Muscle layer of duodenum (tissue), 2 donors: ENCODE measurements around the gene TMEM205.
"Not testable (repeated sequence)": the region's sequence is repeated elsewhere in the genome, so short reads cannot be mapped to it uniquely, and the experiment has no call there.

Experiments used
- H3K27ac ChIP-seq: one replicate; pipeline ENCODE4 v1.7.0; 2013; ENCODE audit warnings: mild to moderate bottlenecking, low read length
- H3K27me3 ChIP-seq: one replicate; pipeline ENCODE4 v1.7.0; 2013; ENCODE audit warnings: low read depth, mild to moderate bottlenecking, control low read depth, low read length
- H3K36me3 ChIP-seq, 2 donors: one replicate each; pipeline ENCODE4 v1.7.0; 2013; ENCODE audit warnings: low read length in 2 of 2, control low read depth in 1 of 2, mild to moderate bottlenecking in 1 of 2; ENCODE audit not compliant: insufficient read depth in 2 of 2, control insufficient read depth in 1 of 2
- H3K4me1 ChIP-seq, 2 donors: one replicate each; pipeline ENCODE4 v1.7.0; 2013; ENCODE audit warnings: low read length in 2 of 2, mild to moderate bottlenecking in 2 of 2, control low read depth in 1 of 2, moderate library complexity in 1 of 2; ENCODE audit not compliant: insufficient read depth in 2 of 2, control insufficient read depth in 1 of 2
- H3K4me3 ChIP-seq, 2 donors: one replicate each; pipeline ENCODE4 v1.7.0; 2013; ENCODE audit warnings: low read length in 2 of 2, low read depth in 1 of 2, mild to moderate bottlenecking in 1 of 2
- H3K9me3 ChIP-seq, 2 donors: one replicate each; pipeline ENCODE4 v1.7.0; 2013; ENCODE audit warnings: low read length in 2 of 2, control low read depth in 1 of 2, mild to moderate bottlenecking in 1 of 2; ENCODE audit not compliant: control insufficient read depth in 1 of 2
- donor health status: healthy.

The TMEM205 gene

DNA sequence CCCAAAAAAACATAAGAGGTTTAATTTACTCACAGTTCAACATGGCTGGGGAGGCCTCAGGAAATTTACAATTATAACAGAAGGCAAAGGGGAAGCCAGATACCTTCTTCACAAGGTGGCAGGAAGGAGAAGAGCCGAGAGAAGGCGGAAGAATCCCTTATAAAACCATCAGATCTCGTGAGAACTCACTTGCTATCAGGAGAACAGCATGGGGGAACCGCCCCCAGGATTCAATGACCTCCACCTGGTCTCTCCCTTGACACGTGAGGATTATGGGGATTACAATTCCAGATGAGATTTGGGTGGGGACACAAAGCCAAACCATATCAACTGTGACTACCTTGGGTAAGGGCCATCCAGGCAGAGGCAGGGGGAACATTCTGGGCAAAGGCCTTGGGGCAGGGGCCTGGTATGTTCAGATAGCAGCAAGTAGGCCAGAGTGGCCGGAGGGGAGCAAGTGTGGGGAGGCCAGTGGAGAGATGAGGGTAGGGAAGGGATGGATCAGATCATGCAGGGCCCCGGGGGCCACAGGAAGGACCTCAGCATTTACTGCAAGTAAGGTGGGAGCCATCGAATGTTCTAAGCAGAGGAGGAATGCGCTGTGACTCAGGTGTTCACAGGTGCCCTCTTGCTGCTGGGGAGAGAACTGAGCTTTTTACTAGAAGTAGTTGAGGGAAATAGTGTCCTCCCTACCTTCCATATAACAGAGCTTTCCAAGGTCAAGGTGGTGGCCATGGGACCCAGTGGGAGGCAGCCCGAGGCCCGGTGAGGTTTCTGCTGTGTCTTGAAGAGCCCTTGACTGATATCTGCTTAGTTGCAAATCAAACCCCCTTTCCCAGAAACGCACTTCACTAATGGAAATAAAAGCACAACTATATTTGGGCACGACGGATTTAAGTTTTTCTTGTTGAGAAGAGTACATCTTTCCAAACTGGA lies 24.6 kb downstream of the TMEM205 start:
- H3K27ac ChIP-seq: no peak overlapping the region
- no peak overlapping the region for H3K4me3 ChIP-seq
- peaks cover 9 to 20% of the 10 kb centered on the region in 2 donors for H3K4me1 ChIP-seq
- no peaks in the 10 kb centered on the region for H3K9me3 ChIP-seq
- no peaks in the 10 kb centered on the region for H3K27me3 ChIP-seq
- H3K36me3 ChIP-seq: peaks cover 0 to 3% of the 10 kb centered on the region in 2 donors

DNA sequence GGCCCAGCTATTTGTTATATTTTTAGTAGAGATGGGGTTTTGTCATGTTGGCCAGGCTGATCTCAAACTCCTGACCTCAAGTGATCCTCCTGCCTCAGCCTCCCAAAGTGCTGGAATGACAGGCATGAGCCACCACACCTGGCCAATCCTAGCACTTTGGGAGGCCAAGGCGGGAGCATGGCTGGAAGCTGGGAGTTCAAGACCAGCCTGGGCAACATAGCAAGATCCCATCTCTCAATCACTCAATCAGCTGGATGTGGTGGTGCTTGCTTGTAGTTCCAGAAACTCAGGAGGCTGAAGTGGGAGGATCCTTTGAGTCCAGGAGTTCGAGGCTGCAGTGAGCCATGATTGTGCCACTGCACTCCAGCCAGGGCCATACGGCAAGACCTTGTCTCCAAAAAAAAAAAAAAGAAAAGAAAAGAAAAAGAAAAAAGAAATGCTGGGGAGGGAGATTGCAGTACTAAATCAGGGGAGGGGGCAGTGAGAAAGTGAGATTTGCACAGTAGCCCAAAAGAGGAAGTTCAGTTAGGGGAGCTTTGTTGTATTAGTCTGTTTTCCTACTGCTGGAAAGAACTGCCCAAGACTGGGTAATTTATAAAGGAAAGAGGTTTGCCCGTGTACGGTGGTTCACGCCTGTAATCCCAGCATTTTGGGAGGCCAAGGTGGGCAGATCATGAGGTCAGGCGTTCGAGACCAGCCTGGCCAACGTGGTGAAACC lies 25.6 kb downstream of the TMEM205 start:
- H3K36me3 ChIP-seq, H3K27ac ChIP-seq, H3K4me3 ChIP-seq, H3K27me3 ChIP-seq, H3K9me3 ChIP-seq: not testable (repeated sequence)
- H3K4me1 ChIP-seq: peaks cover 9 to 20% of the 10 kb centered on the region in 2 donors

DNA sequence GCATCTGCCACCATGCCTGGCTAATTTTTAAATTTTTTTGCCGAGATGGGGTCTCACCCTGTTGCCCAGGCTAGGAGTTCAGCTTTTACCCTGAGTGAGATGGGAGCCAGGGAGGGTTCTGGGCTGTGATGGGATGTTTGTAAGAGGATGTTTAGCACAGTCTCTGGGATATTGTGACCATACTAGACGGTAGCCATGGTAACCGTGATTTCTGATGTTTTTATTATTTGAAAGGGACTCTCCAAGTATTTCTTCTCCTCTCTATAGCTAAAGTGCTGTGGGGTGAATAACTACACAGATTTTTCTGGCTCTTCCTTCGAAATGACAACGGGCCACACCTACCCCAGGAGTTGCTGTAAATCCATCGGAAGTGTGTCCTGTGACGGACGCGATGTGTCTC lies 39.7 kb downstream of the TMEM205 start:
- H3K27me3 ChIP-seq: no peaks in the 10 kb centered on the region
- H3K4me1 ChIP-seq: no peaks in the 10 kb centered on the region
- H3K4me3 ChIP-seq: no peak overlapping the region
- H3K27ac ChIP-seq: no peak overlapping the region
- H3K36me3 ChIP-seq: no peaks in the 10 kb centered on the region
- H3K9me3 ChIP-seq: no peaks in the 10 kb centered on the region

DNA sequence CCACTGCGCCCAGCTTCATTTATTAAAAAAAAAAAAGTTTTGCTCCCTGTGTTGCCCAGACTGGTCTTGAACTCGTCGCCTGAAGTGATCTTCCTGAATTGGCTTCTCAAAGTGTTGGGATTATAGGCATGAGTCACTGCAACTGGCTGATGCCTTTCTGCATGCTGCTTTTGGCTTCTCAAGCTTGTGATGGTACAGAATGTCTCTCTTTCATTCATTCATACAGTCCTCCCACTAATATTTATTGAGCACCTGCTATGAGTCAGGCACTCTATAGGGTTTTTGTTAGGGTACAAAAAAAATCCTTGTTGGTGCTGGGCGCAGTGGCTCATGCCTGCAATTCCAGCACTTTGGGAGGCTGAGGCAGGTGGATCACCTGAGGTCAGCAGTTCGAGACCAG lies 41.1 kb downstream of the TMEM205 start:
- H3K4me1 ChIP-seq: no peaks in the 10 kb centered on the region
- no peak overlapping the region for H3K4me3 ChIP-seq
- no peaks in the 10 kb centered on the region for H3K27me3 ChIP-seq
- no peaks in the 10 kb centered on the region for H3K9me3 ChIP-seq
- H3K27ac ChIP-seq: no peak overlapping the region
- H3K36me3 ChIP-seq: no peaks in the 10 kb centered on the region

DNA sequence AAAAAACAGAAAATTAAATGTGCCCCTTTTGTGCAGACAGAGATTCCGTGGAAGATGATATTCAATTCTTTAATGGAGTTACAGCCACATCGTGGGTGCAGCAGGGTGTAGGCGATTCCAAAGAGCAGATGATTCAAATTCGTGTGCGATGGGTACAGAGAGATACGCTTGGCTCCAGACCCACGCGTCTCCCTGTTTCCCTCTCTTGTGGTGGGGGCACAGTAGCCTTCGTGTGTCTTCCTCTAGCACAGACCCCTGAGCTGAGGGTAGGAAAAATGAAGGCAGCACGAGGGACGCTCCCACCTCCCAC lies 45.3 kb downstream of the TMEM205 start:
- H3K9me3 ChIP-seq: no peaks in the 10 kb centered on the region
- no peak overlapping the region for H3K27ac ChIP-seq
- H3K27me3 ChIP-seq: no peaks in the 10 kb centered on the region
- no peaks in the 10 kb centered on the region for H3K36me3 ChIP-seq
- H3K4me1 ChIP-seq: no peaks in the 10 kb centered on the region
- H3K4me3 ChIP-seq: no peak overlapping the region

DNA sequence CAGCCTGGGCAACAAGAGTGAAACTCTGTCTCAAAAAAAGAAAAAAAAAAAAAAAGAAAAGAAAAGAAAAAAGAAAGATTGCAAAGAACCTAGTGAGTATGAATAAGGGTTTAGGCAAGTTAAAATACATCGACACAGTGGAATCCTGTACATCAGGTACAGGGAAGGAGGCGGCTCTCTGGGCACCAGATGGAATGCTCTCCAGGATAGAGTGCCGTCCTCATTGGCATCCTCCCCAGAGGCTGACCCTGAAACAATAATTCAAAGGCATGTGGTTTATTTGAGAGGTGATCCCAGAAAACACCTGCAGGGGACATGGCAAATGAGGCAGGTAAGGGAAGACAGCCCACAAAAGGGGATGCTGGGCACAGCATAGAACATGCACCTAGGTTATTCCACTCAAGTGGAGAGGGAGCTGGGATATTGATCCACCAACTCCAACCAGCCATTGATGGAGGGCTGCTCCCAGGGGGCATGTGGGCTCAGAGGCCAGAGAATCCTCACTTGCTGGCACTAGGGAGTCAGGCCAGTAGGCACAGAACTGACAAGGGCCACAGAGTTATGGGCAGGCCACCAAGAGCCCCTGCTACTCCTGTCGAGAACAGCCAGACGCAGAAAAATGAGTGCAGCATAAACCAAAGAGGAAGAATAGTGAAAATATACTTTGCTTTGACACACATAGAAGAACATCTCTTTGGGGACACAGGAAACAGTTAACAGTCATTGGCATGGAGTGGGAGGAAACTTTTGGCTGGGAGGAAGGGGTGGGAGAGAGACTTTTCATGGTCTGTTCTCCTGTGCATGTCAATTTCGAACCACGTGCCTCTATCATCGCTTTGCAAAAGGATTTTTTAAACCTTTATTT lies 45.9 kb downstream of the TMEM205 start:
- Histone ChIP-seq H3K36me3 (no peaks in the 10 kb centered on the region), H3K9me3 (no peaks in the 10 kb centered on the region), H3K4me3 (no peak overlapping the region), H3K4me1 (no peaks in the 10 kb centered on the region), H3K27ac (no peak overlapping the region), H3K27me3 (no peaks in the 10 kb centered on the region)

DNA sequence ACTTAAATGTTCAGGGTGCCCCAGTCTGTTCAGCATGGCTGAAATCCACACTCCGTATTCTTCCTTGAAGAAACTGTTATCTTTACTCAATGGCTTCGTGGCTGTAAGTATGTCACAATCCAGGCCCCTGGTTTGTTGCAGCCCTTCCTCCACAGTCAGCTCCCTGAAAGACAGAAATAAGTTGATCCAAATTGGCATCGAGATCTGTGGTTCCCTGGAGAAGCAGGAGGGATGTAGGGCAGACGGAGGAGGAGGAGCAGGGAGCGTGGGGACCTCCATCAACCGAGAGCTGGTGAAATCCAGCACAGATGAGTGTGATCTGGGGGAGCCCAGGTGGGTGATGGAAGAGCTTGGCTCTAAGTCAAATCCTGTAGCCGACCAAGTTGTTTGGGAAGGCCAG lies 49.8 kb downstream of the TMEM205 start:
- Histone ChIP-seq H3K4me3 (no peak overlapping the region), H3K27me3 (no peaks in the 10 kb centered on the region), H3K27ac (no peak overlapping the region), H3K4me1 (peaks cover 0 to 9% of the 10 kb centered on the region in 2 donors), H3K9me3 (no peaks in the 10 kb centered on the region), H3K36me3 (no peaks in the 10 kb centered on the region)

DNA sequence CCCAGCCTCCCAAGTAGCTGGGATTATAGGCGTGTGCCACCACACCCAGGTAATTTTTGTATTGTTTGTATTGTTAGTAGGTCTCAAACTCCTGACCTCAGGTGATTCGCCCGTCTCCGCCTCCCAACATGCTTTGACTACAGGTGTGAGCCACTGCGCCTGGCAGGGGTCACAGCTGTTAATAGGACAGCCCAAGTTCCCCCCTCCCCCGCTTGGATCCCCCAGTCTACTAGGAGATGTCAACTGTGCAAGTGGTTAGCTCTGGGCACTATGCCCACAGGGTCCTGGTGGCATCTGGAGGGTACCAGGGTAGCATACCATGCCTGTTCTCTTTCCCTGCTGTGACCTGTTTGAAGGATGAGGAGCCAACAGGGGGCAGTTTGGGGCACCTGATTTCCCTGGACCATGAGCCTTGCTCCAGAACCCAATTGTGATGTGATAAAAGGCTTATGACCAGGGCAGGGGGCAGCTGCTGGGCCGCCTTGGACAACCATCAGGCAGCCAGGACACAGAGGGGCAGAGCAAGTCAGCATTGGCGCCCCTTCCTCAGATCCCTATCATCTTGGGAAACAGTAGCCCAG lies 50.3 kb downstream of the TMEM205 start, which contains the start of gene TSPAN16:
TSPAN16 (plus strand) TSS at position 496 of the 581 bp plus-strand sequence. CDS start 138 bp downstream, outside the sequence.
- Histone ChIP-seq H3K4me3 (no peak within 1 kb of the TSS), H3K4me1 (peaks cover 0 to 9% of the 10 kb centered on the region in 2 donors), H3K27me3 (no peaks in the 10 kb centered on the region), H3K9me3 (no peaks in the 10 kb centered on the region), H3K36me3 (no peaks in the 10 kb centered on the region), H3K27ac (no peak within 1 kb of the TSS)

DNA sequence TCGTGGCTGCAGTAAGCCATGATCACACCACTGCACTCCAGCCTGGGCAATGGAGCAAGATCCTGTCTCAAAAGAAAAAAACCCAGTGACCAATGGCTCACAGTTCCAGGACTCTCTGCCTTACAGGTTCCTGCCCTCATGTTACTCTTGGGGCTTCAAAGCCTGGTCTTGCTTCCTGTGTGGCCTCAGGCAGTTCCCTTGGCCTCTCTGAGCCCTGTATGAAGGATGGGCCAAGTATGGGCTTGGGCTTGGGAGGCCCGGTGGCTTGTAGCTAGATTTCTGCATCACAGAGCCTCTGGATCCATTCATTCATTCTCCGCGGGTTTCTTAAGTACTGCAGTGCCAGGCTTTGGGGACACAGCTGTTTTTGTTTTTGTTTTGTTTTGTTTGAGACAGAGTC lies 50.9 kb downstream of the TMEM205 start:
- peaks cover 0 to 9% of the 10 kb centered on the region in 2 donors for H3K4me1 ChIP-seq
- H3K9me3 ChIP-seq: no peaks in the 10 kb centered on the region
- no peak overlapping the region for H3K27ac ChIP-seq
- no peaks in the 10 kb centered on the region for H3K27me3 ChIP-seq
- no peak overlapping the region for H3K4me3 ChIP-seq
- no peaks in the 10 kb centered on the region for H3K36me3 ChIP-seq

DNA sequence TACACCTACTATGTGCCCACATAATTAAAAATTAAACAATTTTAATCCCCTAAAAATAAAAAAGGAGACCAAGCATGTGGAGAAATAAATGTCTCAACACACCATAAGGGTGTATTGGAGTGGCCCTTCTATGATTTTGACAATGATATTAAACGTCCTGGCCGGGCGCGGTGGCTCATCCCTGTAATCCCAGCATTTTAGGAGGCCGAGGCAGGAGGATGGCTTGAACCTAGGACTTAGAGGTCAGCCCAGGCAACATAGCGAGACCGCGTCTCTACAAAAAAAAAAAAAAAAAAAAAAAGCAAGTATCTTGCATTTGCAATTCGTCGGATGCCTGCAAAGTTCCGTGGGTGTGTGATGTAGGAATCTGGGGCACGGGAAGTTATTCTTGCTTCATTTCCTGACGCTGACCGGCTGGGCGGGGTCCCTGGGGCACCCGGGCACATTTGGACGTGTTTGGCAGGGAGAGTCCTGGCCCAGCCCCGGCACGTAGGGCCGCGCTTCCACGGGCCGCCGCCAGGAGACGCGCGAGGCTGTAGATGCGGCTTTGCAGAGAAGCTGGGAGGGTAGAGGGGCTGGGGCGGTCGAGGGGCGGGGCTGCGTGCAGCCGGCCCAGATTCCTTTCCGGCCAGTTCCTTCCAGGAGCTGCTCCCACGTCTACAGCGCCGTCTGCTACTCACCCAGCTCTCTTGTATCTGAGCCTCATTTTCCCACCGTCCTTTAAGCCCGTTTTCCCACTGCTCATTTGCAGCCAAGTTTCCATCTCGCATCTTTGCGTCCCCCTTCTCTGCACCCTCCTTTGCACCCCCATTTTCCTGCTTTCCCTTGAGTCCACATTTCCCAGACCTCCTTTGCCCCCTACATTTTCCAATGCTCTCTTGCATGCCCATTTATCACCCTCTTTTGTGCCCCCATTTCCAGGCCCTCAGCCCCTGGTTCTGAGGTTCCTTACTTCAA lies 52.4 kb downstream of the TMEM205 start:
- no peaks in the 10 kb centered on the region for H3K9me3 ChIP-seq
- peaks cover 0 to 9% of the 10 kb centered on the region in 2 donors for H3K4me1 ChIP-seq
- H3K27ac ChIP-seq: no peak overlapping the region
- H3K36me3 ChIP-seq: no peaks in the 10 kb centered on the region
- H3K4me3 ChIP-seq: peak overlapping the region; percentile 47 to 48
- no peaks in the 10 kb centered on the region for H3K27me3 ChIP-seq
